ENCODE results near the gene ELF5. TPM values are rescaled to one million over a fixed set of nuclear protein-coding genes. Genes with fewer than 3 reads are reported as not detected.
A peak's percentile ranks its signal among the peaks of the same experiment; 100 is the strongest.

ELF5 gene
- total RNA-seq, 2 donors from 2014 or later = not detected

GRCh38 chr11:34495239-34495723 lies 18.3 kb downstream of the ELF5 start:
- no peak overlapping the region for H3K27ac ChIP-seq
- no peak for TF ChIP-seq CTCF (IDR thresholded peaks at IDR 0.05)
- H3K27me3 ChIP-seq = no peaks in the 10 kb centered on the region
- no peak for DNase-seq (ENCODE audit: low spot score)
- H3K9me3 ChIP-seq = no peaks in the 10 kb centered on the region
- no peaks in the 10 kb centered on the region for H3K4me1 ChIP-seq
- H3K4me3 ChIP-seq = no peak overlapping the region
- no peaks in the 10 kb centered on the region for H3K36me3 ChIP-seq

DNA sequence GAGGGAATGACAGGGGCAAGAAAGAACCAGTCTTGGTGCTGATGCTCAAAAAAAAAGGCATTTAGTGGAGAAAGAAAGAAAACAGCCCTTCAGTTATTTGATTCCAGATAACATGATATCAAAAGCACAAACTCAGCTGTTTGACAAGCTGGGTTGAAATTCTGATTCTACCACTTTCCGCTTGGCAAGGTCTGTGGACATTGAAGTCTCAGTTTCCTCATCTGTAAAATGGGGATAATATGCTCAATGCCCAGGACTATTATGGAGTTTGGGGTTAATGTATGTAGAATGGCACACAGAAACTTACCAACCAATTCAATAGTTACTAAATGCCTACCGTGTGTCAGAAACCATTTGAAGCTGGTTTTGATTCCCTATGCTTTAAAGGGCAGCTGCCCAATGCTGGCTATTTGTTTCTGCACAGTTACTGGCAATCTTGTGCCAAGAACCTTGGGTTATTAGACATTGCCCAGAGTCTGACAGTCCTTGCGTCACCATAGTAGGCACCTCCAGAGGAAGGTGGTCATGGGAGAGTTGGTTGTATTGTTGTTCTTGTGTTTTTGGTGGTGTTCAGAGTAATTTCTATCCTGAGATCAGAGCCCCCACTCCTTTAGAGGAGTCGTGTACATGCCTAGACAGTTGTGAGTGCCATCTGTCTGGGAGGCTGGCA lies 19.5 kb downstream of the ELF5 start:
- Histone ChIP-seq H3K27me3 (no peaks in the 10 kb centered on the region), H3K9me3 (no peaks in the 10 kb centered on the region), H3K36me3 (no peaks in the 10 kb centered on the region), H3K4me3 (no peak overlapping the region), H3K4me1 (no peaks in the 10 kb centered on the region), H3K27ac (no peak overlapping the region)
- TF ChIP-seq CTCF (IDR thresholded peaks at IDR 0.05) = no peak
- DNase-seq (ENCODE audit: low spot score) = no peak

- Histone ChIP-seq H3K27me3 (no peaks in the 10 kb centered on the region), H3K36me3 (no peaks in the 10 kb centered on the region), H3K4me3 (no peak overlapping the region), H3K27ac (no peak overlapping the region), H3K4me1 (no peaks in the 10 kb centered on the region), H3K9me3 (no peaks in the 10 kb centered on the region)
- no peak for DNase-seq (ENCODE audit: low spot score)
- TF ChIP-seq CTCF (IDR thresholded peaks at IDR 0.05) = no peak
Observed at GRCh38 chr11:34493468-34493867, 20.1 kb downstream of the ELF5 start.

- Histone ChIP-seq H3K27ac (no peak overlapping the region), H3K27me3 (no peaks in the 10 kb centered on the region), H3K4me3 (no peak overlapping the region), H3K36me3 (no peaks in the 10 kb centered on the region), H3K9me3 (no peaks in the 10 kb centered on the region), H3K4me1 (no peaks in the 10 kb centered on the region)
- peak; percentile 62 to 74 for TF ChIP-seq CTCF (IDR thresholded peaks at IDR 0.05)
- DNase-seq (ENCODE audit: low spot score) = peak; percentile 75
Observed at GRCh38 chr11:34492806-34493414, 20.7 kb downstream of the ELF5 start.

DNA sequence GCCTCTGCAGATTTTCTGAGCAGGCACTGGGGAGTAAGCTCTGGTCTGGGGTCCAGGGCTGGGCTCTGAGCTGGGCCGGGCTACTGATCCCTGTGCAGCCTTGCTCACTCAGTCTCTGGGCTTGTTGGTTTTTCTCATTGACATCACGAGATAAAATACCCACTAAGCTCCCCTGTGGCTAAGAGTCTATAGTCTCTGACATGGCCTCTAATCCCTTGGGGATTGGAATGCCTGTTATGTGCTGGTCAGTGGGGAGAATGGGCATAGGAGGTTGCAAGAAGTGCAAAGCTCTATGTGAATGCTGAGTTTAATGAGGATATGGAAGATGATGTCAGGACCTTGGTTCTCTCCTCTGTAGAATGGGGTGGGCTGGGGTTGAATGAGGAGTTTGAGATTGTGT lies 23.3 kb downstream of the ELF5 start:
- no peaks in the 10 kb centered on the region for H3K27me3 ChIP-seq
- TF ChIP-seq CTCF (IDR thresholded peaks at IDR 0.05) = no peak
- H3K9me3 ChIP-seq = no peaks in the 10 kb centered on the region
- no peak for DNase-seq (ENCODE audit: low spot score)
- no peak overlapping the region for H3K4me3 ChIP-seq
- H3K4me1 ChIP-seq = no peaks in the 10 kb centered on the region
- H3K27ac ChIP-seq = no peak overlapping the region
- no peaks in the 10 kb centered on the region for H3K36me3 ChIP-seq
